ENCODE data around the gene HS3ST5. TPM values are rescaled to one million over a fixed set of nuclear protein-coding genes. Genes with fewer than 3 reads are reported as not detected.

HS3ST5 gene
- total RNA-seq, 1 donor from 2014 or later = not detected

GRCh38 chr6:114092943-114093342, 249.9 kb downstream of the HS3ST5 start:
- FAIRE-seq (no peak), DNase-seq (ENCODE audit: low read depth) (no peak)
- Histone ChIP-seq H3K36me3 (ENCODE audit: control insufficient read depth, insufficient read depth, low read length) (no peaks in the 10 kb centered on the region), H3K4me3 (ENCODE audit: low read depth, low read length) (no peak overlapping the region), H3K27me3 (ENCODE audit: control insufficient read depth, insufficient read depth, low read length) (no peaks in the 10 kb centered on the region)
- no peak for TF ChIP-seq CTCF (IDR thresholded peaks at IDR 0.05; ENCODE audit: insufficient read depth, low read length, severe bottlenecking)

DNA sequence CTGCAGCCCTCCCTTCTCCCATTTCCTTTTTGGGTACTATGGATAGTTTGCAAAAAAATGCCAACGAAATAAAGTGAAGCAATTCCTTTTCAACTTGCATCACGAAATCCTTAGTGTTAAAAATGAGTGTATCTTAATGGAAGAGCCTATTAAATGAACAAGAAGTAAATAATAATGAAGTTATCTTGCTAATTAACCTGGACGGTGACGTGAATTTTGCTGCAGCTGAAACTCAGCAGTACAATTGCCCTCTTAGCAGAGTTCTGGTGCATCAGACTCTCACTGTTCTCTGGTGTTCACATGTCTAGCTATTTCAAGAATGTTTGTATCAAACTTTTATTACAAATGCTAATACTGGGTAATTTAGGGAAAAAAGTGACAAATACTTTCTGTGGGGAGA, 252.2 kb downstream of the HS3ST5 start:
- H3K27me3 ChIP-seq (ENCODE audit: control insufficient read depth, insufficient read depth, low read length) = no peaks in the 10 kb centered on the region
- no peak overlapping the region for H3K4me3 ChIP-seq (ENCODE audit: low read depth, low read length)
- DNase-seq (ENCODE audit: low read depth) (no peak), FAIRE-seq (no peak)
- H3K36me3 ChIP-seq (ENCODE audit: control insufficient read depth, insufficient read depth, low read length) = no peaks in the 10 kb centered on the region
- TF ChIP-seq CTCF (IDR thresholded peaks at IDR 0.05; ENCODE audit: insufficient read depth, low read length, severe bottlenecking) = no peak

DNA sequence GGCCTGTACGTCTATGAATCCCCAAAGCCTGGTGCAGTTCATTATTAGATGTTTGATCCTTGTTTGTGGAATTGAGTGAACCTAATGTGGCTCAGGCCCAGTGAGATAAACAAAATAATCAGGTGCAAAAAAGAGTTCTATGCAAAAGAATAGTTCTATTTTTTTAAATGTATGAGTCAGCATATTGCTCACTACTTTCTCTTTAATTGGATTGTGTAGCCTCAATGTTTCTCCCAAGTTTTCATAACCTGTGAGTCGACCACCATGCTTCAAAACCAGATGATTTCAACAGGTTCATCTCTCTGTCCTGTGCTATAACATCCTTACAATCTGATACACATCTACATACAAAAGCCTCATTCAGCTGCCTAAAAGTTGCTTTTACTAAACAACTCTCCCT, 255.3 kb downstream of the HS3ST5 start:
- FAIRE-seq (no peak), DNase-seq (ENCODE audit: low read depth) (peak; percentile 8)
- Histone ChIP-seq H3K36me3 (ENCODE audit: control insufficient read depth, insufficient read depth, low read length) (no peaks in the 10 kb centered on the region), H3K27me3 (ENCODE audit: control insufficient read depth, insufficient read depth, low read length) (no peaks in the 10 kb centered on the region), H3K4me3 (ENCODE audit: low read depth, low read length) (no peak overlapping the region)
- TF ChIP-seq CTCF (IDR thresholded peaks at IDR 0.05; ENCODE audit: insufficient read depth, low read length, severe bottlenecking) = no peak

DNA sequence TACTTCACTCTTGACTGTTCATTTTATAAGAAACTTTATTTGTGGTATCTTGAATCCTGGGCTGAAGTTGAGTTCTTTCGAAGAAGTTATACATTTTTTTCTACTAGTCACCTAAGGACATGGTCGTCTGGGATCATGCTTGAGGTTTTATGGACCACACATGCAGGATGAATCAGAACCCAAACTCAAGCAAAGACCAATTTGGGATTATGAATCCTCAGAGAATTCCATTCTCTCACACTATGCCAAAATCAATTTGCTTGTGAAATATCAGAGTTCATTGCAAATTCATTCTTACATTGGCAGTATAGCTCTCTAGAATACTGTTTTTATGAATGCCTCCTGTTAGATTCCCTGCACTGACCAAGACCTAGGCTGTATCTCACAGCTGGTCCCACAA, 257.6 kb downstream of the HS3ST5 start:
- no peak for TF ChIP-seq CTCF (IDR thresholded peaks at IDR 0.05; ENCODE audit: insufficient read depth, low read length, severe bottlenecking)
- no peaks in the 10 kb centered on the region for H3K36me3 ChIP-seq (ENCODE audit: control insufficient read depth, insufficient read depth, low read length)
- no peak overlapping the region for H3K4me3 ChIP-seq (ENCODE audit: low read depth, low read length)
- no peak for DNase-seq (ENCODE audit: low read depth)
- FAIRE-seq = no peak
- no peaks in the 10 kb centered on the region for H3K27me3 ChIP-seq (ENCODE audit: control insufficient read depth, insufficient read depth, low read length)

DNA sequence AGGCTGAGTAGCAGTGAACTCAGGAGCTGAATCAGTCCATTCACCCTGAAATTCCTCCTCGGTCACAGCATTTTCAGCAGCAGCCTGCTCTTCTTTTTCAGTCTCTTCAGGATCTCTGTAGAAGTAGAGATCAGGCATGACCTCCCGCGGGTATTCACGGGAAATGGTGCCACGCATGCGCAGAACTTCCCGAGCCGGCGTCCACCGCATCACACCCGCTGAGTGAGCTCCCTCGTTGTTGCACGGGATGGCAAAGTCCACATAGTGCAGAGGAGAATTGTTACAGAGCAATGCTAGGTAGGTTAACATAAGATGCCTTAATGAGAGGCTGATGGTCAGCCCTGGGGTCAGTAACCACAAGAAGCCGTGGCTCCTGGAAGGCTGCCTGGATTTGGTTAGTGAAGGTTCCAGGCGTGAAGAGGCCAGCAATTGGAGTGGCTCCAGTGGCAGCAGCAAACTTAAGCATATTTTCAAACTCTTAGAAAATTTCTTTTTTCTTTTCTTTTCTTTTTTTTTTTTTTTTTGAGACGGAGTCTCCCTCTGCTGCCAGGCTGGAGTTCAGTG, 258.4 kb downstream of the HS3ST5 start:
- Histone ChIP-seq H3K27me3 (ENCODE audit: control insufficient read depth, insufficient read depth, low read length) (no peaks in the 10 kb centered on the region), H3K4me3 (ENCODE audit: low read depth, low read length) (no peak overlapping the region), H3K36me3 (ENCODE audit: control insufficient read depth, insufficient read depth, low read length) (no peaks in the 10 kb centered on the region)
- no peak for FAIRE-seq
- TF ChIP-seq CTCF (IDR thresholded peaks at IDR 0.05; ENCODE audit: insufficient read depth, low read length, severe bottlenecking) = no peak
- no peak for DNase-seq (ENCODE audit: low read depth)

DNA sequence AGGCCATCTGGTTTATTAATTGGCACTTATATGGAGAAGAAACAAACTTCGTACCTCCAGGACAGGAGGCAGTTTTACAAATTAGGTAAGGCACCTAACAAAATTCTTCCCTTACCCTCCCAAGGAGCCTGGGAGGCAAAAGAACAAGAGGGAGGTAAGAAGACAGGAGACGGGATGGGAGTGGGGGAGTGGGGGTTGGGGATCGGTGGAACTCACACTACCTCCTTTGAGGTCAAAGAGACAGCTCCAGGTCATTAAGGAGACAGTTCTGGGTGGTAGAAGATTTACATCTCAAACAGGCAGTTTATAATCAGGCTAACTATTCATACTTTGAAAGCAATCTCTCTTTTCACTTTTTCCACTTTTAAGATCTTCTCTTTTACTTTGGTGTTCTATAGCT, 259.6 kb downstream of the HS3ST5 start:
- FAIRE-seq = no peak
- Histone ChIP-seq H3K36me3 (ENCODE audit: control insufficient read depth, insufficient read depth, low read length) (no peaks in the 10 kb centered on the region), H3K4me3 (ENCODE audit: low read depth, low read length) (no peak overlapping the region), H3K27me3 (ENCODE audit: control insufficient read depth, insufficient read depth, low read length) (no peaks in the 10 kb centered on the region)
- no peak for DNase-seq (ENCODE audit: low read depth)
- no peak for TF ChIP-seq CTCF (IDR thresholded peaks at IDR 0.05; ENCODE audit: insufficient read depth, low read length, severe bottlenecking)
